Endothelial cell (in vitro differentiated cells): ENCODE measurements around the gene PELI3. TPM values are rescaled to one million over a fixed set of nuclear protein-coding genes. Genes with fewer than 3 reads are reported as not detected.
"Not testable (repeated sequence)": the region's sequence is repeated elsewhere in the genome, so short reads cannot be mapped to it uniquely, and the experiment has no call there.

Source experiments
- DNase-seq: peaks from one replicate; pipeline ENCODE4 v3.0.0; 2021; ENCODE audit warnings: low spot score
- H3K27ac Mint-ChIP-seq: one replicate; pipeline ENCODE4 v1.8.0; 2021; ENCODE audit warnings: mixed read lengths, inconsistent platforms; ENCODE audit not compliant: unreplicated experiment
- H3K27me3 Mint-ChIP-seq: one replicate; pipeline ENCODE4 v1.8.0; 2021; ENCODE audit warnings: mild to moderate bottlenecking, moderate library complexity, mixed read lengths, inconsistent platforms; ENCODE audit not compliant: unreplicated experiment
- H3K36me3 Mint-ChIP-seq: one replicate; pipeline ENCODE4 v1.8.0; 2021; ENCODE audit warnings: mild to moderate bottlenecking, low read depth, mixed read lengths, inconsistent platforms; ENCODE audit not compliant: unreplicated experiment
- H3K4me1 Mint-ChIP-seq: one replicate; pipeline ENCODE4 v1.8.0; 2021; ENCODE audit warnings: mild to moderate bottlenecking, mixed read lengths, inconsistent platforms; ENCODE audit not compliant: unreplicated experiment
- H3K4me3 Mint-ChIP-seq: one replicate; pipeline ENCODE4 v1.8.0; 2021; ENCODE audit warnings: mild to moderate bottlenecking, mixed read lengths, inconsistent platforms; ENCODE audit not compliant: unreplicated experiment
- H3K9me3 Mint-ChIP-seq: one replicate; pipeline ENCODE4 v1.8.0; 2021; ENCODE audit warnings: mixed read lengths, inconsistent platforms; ENCODE audit not compliant: unreplicated experiment
- total RNA-seq: library from RNA; stranded (reverse); fragmentation: NEBNext Ultra II Directional; extraction: Animal tissue kit (Norgen Biotek cat#: 25700); gene quantifications from one replicate; pipeline ENCODE4 v1.2.1, GENCODE V29; 2021; ENCODE audit not compliant: unreplicated experiment
- TF ChIP-seq, protein P1 (sequence below): fragments of 200-600 bp; sonication (generic); IDR thresholded peaks from one replicate; pipeline ENCODE4 v1.5.0; 2021; ENCODE audit warnings: antibody characterized with exemption; ENCODE audit not compliant: unreplicated experiment

The PELI3 gene
- total RNA-seq, 1 donor from 2014 or later: 2.0 TPM

DNA sequence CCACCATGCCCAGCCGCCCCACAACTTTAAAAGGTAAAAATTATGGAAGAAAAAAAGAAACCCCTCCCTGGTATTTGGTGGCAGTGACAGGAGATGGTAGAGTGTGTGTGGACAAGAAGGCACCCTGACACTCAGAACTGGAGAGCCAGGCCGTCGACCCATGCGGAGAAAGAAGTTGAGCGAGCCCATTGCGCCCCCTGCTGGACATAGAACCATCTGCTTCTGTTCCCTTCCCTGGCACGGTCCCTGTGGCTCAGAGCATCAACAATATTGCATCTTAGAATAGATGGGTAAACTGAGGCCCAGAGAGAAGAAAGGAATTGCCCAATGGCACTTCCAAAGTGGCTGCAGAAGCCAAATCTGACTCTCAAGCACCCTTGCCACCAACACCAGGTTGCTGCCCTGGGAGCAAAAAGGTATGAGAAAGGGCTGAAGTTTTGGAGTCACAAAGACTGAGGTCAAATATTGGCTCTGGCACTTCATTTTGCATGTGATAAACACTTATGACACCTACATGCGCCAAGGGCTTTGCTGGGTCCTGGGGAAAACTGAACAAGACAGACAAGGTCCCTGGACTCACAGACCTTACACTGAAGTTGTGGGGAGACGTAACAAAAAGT lies 36.6 kb upstream of the PELI3 start:
- peak; percentile 77 for DNase-seq
- peaks cover 2% of the 10 kb centered on the region for H3K4me1 Mint-ChIP-seq
- H3K4me3 Mint-ChIP-seq: no peak overlapping the region
- no peaks in the 10 kb centered on the region for H3K9me3 Mint-ChIP-seq
- peaks cover 10% of the 10 kb centered on the region for H3K36me3 Mint-ChIP-seq
- peaks cover 9% of the 10 kb centered on the region for H3K27me3 Mint-ChIP-seq
- TF ChIP-seq, protein P1, sequence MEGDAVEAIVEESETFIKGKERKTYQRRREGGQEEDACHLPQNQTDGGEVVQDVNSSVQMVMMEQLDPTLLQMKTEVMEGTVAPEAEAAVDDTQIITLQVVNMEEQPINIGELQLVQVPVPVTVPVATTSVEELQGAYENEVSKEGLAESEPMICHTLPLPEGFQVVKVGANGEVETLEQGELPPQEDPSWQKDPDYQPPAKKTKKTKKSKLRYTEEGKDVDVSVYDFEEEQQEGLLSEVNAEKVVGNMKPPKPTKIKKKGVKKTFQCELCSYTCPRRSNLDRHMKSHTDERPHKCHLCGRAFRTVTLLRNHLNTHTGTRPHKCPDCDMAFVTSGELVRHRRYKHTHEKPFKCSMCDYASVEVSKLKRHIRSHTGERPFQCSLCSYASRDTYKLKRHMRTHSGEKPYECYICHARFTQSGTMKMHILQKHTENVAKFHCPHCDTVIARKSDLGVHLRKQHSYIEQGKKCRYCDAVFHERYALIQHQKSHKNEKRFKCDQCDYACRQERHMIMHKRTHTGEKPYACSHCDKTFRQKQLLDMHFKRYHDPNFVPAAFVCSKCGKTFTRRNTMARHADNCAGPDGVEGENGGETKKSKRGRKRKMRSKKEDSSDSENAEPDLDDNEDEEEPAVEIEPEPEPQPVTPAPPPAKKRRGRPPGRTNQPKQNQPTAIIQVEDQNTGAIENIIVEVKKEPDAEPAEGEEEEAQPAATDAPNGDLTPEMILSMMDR: peak; percentile 84
- no peak overlapping the region for H3K27ac Mint-ChIP-seq

GRCh38 chr11:66431287-66431686 lies 35.4 kb upstream of the PELI3 start:
- H3K4me1 Mint-ChIP-seq, H3K9me3 Mint-ChIP-seq, H3K27me3 Mint-ChIP-seq, DNase-seq, H3K27ac Mint-ChIP-seq: not testable (repeated sequence)
- Mint-ChIP-seq H3K36me3 (peaks cover 16% of the 10 kb centered on the region), H3K4me3 (peak overlapping the region; percentile 0)

DNA sequence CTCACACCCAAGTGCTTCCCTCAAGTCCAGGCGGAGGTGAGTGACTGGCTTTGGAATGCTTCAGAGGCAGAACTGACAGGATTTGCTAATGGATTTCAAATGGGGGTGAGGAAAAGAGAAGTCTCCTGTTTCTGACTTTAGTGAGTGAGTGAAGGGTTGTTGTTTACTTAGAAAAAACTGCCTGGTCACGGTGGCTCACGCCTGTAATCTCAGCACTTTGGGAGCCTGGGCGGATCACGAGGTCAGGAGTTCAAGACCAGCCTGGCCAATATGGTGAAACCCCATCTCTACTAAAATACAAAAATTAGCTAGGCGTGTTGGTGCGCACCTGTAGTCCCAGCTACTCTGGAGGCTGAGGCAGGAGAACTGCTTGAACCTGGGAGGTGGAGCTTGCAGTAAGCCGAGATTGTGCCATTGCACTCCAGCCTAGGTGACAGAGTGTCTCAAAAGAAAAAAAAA lies 34.8 kb upstream of the PELI3 start:
- Mint-ChIP-seq H3K36me3 (peaks cover 17% of the 10 kb centered on the region), H3K4me3 (peak overlapping the region; percentile 0)
- H3K27ac Mint-ChIP-seq, H3K27me3 Mint-ChIP-seq, H3K4me1 Mint-ChIP-seq, H3K9me3 Mint-ChIP-seq, DNase-seq: not testable (repeated sequence)

DNA sequence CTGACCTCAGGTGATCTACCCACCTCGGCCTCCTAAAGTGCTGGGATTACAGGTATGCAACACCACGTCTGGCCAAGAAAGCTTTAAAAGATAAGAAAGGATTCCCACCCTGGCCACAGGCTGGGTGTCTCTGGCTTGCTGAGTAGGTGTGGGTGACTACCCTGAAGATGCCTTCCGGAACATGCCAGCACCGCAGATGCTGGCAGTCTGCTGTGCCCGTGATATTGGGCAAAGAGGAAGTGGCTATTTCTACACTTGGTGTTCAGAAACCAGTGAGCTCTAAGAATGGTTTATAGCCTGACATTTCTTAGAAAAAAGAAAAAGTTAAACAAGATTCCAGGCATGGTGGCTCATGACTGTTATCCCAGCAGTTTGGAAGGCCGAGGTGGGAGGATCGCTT lies 34.1 kb upstream of the PELI3 start:
- Mint-ChIP-seq H3K4me1 (peaks cover 5% of the 10 kb centered on the region), H3K4me3 (no peak overlapping the region), H3K27me3 (peaks cover 5% of the 10 kb centered on the region), H3K36me3 (peaks cover 17% of the 10 kb centered on the region), H3K27ac (no peak overlapping the region), H3K9me3 (no peaks in the 10 kb centered on the region)
- TF ChIP-seq, protein P1: no peak
- no peak for DNase-seq

DNA sequence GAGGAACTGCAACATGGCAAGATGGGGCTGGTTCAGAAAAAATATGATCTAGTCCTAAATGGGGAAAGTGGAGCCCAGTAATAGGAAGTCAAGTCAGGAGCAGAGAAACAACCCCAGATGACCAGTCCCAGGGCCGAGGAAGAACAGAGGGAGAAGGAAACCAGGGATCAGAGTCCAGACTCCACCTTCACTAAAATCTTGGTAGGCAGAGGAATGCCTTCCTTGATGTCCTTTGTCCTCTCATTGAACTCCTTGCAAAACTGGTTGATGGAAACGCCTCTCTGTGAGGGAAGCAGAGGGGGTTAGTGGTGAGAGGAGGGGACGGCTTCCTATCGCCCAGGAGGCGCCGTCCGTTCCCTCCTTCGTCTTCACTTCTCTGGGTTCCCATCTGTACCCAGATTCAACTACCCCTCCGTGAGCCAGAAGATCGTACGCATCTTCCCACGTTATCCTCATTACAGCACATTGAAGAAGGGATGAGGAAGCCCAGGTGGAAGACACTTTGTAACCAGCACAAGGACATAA lies 28.7 kb upstream of the PELI3 start:
- Mint-ChIP-seq H3K4me3 (peak overlapping the region; percentile 94), H3K27me3 (peaks cover 9% of the 10 kb centered on the region), H3K27ac (peak overlapping the region; percentile 80), H3K9me3 (no peaks in the 10 kb centered on the region), H3K36me3 (peaks cover 11% of the 10 kb centered on the region), H3K4me1 (peaks cover 9% of the 10 kb centered on the region)
- TF ChIP-seq, protein P1: no peak
- no peak for DNase-seq
